Brain pericyte (primary cell): ENCODE results near the gene STARD10.
"Not testable (repeated sequence)": the region's sequence is repeated elsewhere in the genome, so short reads cannot be mapped to it uniquely, and the experiment has no call there.

Source experiments
- DNase-seq: peaks from one replicate; pipeline ENCODE4 v3.0.0-alpha.2; 2012; ENCODE audit warnings: low read depth, low spot score

The STARD10 gene

DNA sequence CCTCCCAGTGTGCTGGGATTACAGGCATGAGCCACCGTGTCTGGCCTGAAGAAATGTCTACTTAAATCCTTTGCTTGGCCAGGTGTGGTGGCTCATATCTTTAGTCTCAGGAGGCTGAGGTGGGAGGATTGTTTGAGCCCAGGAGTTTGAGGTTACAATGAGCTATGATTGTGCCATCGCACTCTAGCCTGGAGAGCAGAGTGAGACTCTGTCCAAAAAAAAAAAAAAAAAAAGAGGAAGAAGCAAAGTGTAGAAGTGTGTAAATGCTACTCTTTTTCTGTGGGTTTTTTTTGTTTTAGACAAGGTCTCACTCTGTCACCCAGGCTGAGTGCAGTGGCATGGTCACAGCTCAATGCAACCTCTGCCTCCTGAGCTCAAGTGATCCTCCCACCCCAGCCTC lies 13.9 kb upstream of the STARD10 start:
- no peak for DNase-seq

DNA sequence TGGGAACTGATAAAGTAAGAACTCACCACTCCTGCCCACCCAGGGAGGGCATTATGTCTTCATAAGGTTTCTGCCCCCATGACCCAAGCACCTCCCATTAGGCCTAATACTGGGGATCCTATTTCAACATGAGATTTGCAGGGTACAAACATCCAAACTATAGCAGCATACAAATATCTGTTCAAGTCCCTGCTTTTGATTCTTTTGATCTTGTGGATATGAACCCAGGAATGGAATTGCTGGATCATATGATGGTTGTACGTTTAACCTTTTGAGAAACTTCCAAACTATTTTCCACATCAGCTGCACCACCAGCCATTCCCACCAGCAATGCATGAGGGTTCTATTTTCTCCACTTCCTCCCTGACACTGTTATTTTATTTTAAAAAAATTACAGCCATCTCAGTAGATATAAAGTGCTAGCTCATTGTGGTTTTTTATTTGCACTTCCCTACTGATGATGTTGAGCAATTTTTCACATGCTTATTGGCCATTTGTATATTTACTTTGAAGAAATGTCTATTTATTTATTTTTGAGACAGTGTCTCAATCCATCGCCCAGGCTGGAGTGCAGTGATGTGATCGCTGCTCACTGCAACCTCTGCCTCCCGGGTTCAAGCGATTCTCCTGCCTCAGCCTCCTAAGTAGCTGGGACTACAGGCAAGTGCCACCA lies 13.3 kb upstream of the STARD10 start:
- no peak for DNase-seq

DNA sequence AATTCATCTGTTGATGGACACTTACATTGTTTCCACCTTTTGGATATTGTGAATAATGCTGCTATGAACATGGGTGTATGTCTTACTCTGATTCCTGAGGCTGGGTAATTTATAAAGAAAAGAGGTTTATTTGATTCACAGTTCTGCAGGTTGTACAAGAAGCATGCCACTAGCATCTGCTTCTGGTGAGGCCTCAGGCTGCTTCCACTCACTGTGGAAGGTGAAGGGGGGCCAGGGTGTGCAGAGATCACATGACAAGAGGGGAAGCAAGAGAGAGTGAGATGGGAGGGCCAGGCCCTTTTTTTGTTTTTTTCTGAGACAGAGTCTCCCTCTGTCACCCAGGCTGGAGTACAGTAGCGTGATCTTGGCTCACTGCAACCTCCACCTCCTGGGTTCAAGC lies 12.5 kb upstream of the STARD10 start:
- not testable (repeated sequence) for DNase-seq

DNA sequence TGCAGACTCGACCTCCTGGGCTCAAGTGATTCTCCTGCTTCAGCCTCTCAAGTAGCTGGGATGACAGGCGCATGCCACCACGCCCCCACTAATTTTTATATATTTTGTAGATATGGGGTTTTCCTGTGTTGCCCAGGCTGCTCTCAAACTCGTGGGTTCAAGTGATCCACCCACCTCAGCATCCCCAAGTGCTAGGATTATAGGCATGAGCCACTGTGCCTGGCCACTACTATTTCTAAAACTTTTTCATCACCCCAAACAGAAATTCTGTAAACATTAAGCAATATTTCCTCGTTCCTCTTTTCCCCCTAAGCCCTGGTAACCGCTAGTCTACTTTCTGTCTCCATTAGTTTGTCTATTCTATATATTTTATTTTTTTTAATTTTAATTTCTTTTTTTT lies 11.4 kb upstream of the STARD10 start:
- no peak for DNase-seq

DNA sequence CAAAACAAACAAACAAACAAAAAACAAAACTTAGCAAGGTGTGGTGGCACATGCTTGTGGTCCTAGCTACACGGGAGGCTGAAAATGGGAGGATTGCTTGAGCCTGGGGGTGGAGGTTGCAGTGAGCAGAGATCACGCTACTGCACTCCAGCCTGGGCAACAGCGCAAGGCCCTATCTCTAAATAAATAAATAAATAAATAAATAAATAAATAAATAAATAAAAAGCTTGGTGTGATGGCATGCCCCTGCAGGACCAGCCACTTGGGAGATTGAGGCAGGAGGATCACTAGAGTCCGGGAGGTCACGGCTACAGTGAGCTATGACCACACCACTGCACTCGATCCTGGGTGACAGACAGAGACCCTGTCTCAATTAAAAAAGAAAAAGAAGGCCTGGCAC lies 9.0 kb upstream of the STARD10 start:
- DNase-seq = no peak

DNA sequence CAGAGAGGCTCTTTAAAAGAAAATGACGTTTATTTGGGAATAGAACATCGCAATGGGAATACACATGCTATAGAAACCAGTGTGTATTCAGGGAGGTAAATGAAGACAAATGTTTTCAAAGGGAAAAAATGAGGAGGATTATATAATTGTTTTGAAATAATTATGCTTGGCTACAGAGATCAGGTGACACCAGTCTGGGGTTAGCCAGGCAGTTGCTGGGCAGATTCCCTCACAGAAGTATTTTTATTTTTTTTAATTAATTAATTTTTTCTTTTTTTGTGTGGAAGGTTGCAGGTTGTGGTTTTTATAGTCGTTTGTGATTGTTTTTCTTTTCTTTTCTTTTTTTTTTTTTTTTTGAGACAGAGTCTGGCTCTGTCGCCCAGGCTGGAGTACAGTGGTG lies 5.6 kb upstream of the STARD10 start:
- DNase-seq = no peak

DNA sequence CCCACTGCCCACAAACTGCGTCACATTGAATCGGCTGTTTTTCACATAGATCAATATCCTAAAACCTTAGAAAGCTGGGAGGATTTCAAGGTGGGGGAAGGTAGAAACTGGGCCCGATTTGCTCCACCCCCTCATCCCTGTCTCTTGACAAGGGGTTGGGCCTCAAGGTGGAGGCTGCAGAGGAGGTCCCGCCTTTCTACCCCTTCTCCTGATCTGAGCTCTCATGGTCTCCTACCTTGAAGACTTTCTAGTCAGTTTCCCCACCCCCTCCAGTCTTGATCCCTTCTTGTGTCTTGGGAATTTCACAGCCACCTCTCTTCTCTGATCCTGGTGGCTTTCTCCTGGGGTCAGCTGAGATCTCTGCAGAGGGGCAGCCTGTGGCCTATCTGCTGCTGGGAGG lies 4.5 kb upstream of the STARD10 start:
- no peak for DNase-seq

DNA sequence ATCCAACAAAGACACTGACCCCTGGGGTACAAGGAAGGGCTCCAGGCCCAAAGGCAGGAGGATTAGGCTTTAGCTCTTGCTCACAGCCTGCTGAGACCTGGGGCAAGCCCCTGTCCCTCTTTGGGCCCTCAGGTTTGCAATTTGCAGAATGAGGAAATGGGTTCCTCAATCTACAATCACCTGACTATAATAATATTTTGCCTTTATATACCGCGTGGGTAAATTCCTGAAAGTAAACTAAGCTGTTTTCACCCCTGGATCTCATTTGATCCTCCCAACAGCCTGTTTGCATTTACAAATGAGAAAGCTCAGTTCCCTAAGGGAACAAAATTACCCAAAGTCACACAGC lies 797 bp downstream of the STARD10 start:
- no peak for DNase-seq

DNA sequence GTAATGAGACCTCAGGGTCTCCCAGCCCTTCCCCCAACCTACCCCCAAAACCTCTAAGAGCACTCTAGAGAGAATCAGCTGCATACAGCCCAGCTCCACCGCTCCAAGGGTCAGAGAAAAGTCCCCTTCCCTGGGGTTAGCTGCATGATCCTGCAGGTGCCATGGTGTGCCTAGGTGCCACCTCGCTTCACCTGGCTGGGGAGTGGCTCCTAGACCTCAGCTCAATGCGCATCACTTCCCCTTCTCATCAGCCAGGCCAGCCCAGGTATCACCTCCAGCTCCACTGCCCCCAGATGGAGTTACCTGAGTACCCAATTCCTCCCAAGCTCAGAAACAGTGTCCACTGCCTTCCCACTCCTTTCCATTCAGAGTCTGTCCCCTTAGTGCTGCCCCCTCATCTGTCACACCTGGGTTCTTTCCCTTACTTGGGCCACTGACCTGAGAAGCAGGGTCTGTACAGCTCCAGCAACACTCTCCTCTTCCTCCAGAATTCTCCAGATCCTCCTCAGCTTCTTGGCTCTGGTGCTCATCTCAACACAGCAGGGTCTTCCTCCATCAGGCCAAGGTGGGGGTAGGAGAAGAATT lies 1.3 kb downstream of the STARD10 start:
- no peak for DNase-seq

DNA sequence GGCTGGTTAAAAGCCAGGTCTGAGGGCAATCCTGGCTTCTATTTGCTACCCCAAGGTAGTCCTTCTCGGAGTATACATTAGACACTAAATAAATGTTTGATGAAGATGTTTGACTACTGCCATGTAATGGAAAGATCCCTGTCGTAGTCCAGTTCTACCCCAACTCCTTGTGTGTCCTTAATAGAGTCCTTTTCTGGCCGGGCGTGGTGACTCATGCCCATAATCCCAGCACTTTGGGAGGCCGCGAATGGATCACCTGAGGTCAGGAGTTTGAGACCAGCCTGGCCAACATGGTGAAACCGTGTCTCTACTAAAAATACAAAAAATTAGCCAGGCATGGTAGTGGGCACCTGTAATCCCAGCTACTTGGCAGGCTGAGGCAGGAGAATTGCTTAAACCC lies 2.6 kb downstream of the STARD10 start:
- not testable (repeated sequence) for DNase-seq

DNA sequence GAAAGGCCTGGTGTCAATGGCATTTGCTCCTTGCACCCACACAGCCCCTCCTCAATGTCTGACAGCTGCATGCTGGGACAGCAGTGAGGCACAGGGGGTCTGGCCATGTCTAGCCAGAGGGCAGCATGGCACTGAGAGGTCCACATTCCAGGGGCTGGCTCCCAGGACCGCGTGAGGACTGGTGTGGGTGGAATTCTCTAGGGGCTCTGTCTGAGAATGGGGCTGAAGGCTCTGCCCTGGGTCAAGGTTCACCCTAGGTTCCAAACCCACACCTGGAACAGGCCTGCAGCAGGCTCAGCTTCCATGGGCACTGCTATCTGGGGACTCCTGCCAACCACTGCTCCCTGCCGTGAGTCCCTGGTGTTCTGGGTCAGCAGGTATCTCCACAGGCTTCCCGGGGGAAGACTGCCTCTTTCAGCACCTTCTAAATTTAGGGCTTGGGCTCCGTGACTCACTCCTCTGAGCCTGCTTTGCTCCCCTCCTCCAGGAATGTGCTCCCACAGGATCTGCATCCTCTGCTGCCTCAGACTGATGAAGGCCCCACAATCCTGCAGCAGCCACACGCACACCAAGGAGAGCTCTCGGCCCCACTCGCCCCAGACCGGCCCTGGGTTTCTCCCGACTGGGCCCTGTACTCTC lies 4.2 kb downstream of the STARD10 start:
- DNase-seq = no peak

DNA sequence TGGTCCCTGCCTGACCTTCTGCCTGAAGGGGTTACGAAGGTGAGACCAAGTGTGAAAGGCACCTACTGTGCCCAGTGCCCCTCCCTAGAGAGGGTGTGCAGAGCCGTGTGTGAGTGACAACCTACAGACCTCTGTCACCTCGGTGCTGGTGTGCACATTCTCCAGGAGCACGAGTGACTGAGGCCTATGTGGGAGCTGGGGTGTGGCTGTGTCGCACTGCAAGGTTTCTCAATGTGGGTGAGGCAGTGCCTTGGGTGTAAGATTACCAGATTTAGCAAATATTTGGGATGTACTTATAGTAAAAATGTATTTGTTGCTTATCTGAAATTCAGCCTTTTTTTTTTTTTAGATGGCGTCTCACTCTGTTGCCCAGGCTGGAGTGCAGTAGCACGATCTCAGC lies 5.6 kb downstream of the STARD10 start:
- DNase-seq = no peak

DNA sequence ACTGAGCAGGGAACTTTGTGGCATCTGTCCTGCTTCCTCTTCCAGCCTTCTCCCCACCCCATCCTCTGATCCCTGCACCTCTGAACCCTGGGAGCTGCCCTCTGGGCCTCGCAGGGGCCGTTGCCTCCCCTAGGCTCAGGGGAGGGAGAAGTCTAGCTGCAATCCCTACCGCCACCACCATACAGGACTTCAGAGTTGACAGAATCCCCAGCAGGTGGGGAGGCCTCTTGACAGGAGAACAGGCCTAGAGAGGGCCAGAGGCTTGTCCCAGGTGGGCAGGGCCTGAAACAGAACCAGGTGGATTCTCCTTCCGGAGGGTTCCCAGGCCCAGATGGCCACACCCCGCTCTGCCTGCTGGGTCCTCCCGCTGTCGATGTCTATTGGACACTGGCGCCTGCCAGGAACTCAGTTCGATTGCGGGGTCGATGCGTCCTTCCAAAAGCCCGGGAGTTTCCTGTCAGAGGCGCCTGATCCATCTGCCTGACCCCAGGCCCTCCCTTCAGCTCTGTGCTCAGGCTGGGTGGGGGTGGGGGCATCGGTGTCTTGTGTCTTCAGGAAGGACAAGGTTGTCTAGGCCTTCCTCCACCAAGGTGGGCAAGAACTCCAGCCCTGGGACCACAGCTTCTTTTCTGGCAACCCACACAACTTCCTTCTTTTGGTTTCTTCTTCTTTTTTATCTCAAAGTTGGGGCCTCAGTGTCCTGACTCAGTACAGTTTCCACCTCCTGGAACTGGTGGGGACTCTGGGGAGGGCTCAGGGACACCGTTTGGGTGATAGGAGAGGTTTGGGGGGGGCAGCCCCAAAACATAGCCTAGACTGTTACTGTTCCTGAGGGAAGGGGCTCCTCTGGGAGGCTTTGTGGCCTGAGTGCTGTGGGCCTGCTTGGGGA lies 6.4 kb downstream of the STARD10 start:
- DNase-seq = no peak

DNA sequence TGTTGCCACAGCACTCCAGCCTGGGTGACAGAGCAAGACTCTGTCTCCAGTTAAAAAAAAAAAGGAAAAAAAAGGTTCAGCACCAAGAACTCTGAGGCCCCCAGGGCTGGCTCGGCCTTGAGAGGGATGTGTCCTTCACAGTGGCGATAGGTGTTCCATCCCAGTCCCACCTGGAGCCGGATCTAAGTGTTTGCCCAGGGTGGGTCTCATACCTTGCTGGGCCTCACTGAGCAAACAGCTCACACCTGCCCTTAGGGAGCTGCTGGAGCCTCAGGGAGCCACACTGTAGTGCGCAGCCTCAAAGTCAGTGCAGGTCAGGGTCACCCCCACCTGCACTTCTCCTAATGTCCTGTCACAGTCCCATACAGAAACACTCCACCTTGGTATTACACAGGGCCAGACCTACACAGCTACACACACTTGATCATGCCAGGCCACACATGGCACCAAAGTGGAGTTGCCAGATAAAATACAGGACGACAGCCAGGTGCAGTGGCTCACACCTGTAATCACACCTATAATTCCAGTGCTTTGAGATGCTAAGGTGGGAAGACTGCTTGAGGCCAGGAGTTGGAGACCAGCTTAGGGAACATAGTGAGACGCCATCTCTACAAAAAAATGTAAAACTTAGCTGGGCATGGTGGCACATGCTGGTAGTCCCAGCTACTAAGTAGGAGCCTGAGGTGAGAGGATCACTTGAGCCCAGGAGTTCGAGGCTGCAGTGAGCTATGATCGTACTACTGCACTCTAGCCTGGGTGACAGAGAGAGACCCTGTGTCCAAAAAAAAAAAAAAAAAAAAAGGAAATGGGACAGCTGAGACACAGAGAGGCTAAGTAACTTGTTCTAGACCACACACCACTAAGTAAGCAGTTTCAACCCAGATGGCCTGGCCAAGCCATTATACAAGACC lies 7.3 kb downstream of the STARD10 start:
- no peak for DNase-seq

DNA sequence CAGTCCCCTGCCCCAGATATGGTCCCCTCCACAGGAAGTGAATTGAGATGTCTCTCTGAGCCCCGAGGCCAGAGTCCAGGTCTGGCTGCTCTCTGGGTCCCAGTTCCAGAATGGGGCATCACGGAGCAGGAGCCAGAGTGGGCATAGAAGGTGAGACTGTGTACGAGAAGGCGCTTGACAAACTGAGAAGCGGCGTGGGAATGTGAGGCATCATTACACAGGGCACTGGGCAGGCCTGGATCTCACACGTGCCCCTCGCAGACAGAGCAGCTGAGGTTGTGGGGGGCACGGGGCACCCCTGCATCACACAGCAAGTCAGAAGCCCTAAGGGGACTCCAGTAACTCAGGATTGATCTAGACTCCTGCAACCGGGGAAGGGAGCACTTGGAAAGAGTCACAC lies 9.2 kb downstream of the STARD10 start:
- DNase-seq = no peak

DNA sequence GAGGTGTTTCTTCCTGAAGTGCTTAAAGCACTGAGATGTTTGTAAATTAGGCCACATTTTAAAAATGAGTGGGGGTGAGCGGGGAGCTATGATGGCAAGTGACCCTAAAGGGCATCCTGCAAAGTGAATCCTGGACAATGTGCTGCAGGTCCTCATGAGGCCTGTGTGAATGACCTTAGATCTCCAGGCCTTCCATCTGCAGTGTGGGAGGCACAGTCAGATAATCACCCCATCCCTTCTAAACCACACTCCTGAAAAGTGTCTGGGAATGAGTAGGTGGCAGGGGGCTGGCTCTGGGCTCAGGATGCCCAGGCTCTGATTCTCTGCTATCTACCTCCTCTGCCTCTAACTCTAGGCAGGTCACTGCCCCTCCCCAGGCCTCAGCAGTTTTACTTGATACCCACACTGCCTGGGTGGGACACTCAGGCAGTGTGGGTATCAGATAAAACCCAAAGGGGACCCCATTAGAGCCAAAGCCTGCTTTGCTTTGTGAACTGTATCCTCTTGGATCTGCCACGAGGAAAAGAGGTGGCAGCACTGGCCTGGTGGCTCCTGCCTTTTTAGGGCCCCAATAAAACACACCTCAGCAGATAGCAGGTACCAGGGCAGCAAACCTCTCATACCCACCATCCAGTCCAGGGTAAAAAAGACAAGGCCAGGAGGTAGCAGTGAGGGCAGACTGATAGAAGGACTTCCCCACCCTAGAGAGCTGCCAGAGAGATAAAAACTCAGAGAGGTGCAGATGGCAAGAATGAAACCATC lies 10.5 kb downstream of the STARD10 start:
- no peak for DNase-seq

DNA sequence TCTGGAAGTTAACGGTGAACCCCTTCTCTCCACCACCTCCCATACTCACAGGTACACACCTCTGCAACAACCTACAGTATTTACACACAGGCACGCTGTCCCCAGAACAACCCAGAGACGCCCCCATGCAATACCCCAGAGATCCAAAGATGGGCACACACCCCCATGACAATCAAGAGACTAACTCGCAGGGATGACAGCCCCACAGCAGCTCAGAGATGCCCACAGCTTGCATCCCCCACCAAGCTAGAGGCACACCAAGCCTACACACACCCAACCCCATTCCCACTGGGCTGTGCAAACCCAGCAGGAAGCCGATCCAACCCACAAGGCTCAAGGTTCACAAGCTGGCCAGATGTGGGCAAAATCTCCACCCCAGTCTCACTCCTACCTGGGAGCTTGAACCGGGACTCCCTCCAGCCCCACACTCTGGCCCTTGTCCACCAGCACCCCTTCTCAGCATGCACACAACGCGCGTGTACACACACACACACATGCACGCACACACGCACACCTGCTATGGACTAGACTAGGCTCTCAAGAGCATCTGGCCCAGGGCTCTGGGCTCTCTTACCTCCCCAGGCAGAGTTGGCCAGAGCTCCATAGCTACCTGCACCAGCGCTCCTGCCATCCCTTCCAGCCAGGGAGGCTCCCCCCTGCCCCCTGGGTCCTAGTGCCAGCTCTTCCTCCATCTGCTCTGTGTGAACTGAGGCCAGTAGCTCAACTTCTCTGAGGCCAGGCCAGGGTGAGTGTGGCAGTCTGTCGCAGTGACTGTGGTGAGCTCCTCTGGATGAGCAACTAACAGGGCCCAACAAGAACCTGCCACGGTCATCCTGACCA lies 11.5 kb downstream of the STARD10 start:
- no peak for DNase-seq

DNA sequence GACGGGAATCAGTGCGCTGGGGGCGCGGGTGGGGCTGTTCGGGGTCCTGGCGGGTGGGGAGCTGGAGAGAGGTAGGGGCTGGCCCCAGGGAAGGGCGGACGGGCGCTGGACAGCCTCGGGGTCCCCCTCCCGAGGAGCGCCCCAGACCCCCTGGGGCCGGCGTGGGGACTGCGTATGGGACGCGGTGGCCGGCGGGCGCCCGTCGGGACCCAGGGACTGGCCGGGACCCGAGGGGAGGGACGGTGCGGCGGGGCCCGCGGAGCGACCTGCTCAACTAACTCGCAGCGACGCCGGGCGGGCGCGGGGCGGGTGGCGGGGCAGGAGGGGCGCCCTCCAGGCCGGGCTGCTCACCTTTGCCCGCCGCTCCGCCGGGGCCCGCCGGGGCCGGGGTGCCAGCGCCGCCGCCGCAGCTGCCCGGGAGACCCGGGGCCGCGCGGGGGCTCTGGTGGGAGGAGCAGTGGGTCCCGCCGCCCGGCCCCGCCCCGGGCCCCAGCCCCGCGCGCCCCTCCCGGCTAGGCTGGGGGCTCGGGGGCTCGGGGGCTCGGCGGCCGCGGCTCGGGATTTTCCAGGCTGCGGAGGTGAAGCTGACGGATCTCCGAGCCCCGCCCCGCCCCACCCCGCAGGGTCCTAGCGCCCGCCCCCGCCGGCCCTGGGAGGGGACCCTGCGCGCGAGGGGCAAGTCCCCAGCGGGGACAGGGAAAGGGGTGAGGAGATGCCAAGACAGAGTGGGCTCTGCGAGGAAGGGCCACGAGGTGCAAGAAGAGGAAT lies 12.3 kb downstream of the STARD10 start:
- no peak for DNase-seq

DNA sequence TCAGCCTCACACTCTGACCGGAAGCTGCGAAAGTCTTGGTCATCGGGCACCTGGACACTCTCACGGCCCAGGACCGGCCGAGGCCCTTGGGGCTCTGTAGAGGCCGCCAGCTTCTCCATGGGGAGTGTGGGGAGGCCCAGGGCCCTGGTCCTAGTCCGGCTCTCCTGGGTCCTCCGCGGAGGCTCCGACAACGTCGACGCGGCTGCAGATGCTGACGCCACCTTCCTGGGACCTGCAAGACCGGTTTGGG lies 12.9 kb downstream of the STARD10 start:
- no peak for DNase-seq
